ENCODE data around the gene TPGS1.

Gene TPGS1

GRCh38 chr19:495402-496111 lies 11.7 kb upstream of the TPGS1 start:
- DNase-seq (ENCODE audit: low read depth), result no peak

GRCh38 chr19:496112-496665 lies 11.1 kb upstream of the TPGS1 start, which contains the start of gene MADCAM1:
Gene MADCAM1, plus strand, starts transcription at chr19:496486. Its CDS starts 14 bp downstream, at chr19:496500.
- no peak for DNase-seq (ENCODE audit: low read depth)

- DNase-seq (ENCODE audit: low read depth), result no peak
Measured at GRCh38 chr19:496986-497385, 10.3 kb upstream of the TPGS1 start.

- DNase-seq (ENCODE audit: low read depth), result no peak
Measured at GRCh38 chr19:497491-497868, 9.8 kb upstream of the TPGS1 start.

GRCh38 chr19:497869-498510 lies 9.3 kb upstream of the TPGS1 start:
- DNase-seq (ENCODE audit: low read depth), result no peak

- no peak for DNase-seq (ENCODE audit: low read depth)
Measured at GRCh38 chr19:498511-498891, 8.8 kb upstream of the TPGS1 start.

- DNase-seq (ENCODE audit: low read depth), result no peak
Measured at GRCh38 chr19:498977-499623, 8.2 kb upstream of the TPGS1 start.

GRCh38 chr19:501646-502045 lies 5.7 kb upstream of the TPGS1 start:
- no peak for DNase-seq (ENCODE audit: low read depth)

- no peak for DNase-seq (ENCODE audit: low read depth)
Measured at GRCh38 chr19:504616-505015, 2.7 kb upstream of the TPGS1 start.

- peak; percentile 89 for DNase-seq (ENCODE audit: low read depth)
Measured at GRCh38 chr19:506404-507285, 652 bp upstream of the TPGS1 start.

- DNase-seq (ENCODE audit: low read depth), result no peak
Measured at GRCh38 chr19:508204-509150, 1.2 kb downstream of the TPGS1 start.

GRCh38 chr19:510606-511100 lies 3.4 kb downstream of the TPGS1 start:
- peak; percentile 91 for DNase-seq (ENCODE audit: low read depth)

GRCh38 chr19:511101-511851 lies 4.0 kb downstream of the TPGS1 start:
- peak; percentile 68 for DNase-seq (ENCODE audit: low read depth)

GRCh38 chr19:512547-513365 lies 5.5 kb downstream of the TPGS1 start:
- DNase-seq (ENCODE audit: low read depth), result no peak

- DNase-seq (ENCODE audit: low read depth), result no peak
Measured at GRCh38 chr19:513368-514165, 6.3 kb downstream of the TPGS1 start.

- no peak for DNase-seq (ENCODE audit: low read depth)
Measured at GRCh38 chr19:514166-514663, 6.9 kb downstream of the TPGS1 start.

- no peak for DNase-seq (ENCODE audit: low read depth)
Measured at GRCh38 chr19:517721-518597, 10.7 kb downstream of the TPGS1 start.
